Hypothalamus (tissue), 51 donors: ENCODE data around the gene ANKRD1.
A peak's percentile ranks its signal among the peaks of the same experiment; 100 is the strongest.

ENCODE experiments used
- DNase-seq, 51 donors: peaks; one replicate each; lab custom pipeline; 2025; lab: John Stamatoyannopoulos, UW

ANKRD1 gene

DNA sequence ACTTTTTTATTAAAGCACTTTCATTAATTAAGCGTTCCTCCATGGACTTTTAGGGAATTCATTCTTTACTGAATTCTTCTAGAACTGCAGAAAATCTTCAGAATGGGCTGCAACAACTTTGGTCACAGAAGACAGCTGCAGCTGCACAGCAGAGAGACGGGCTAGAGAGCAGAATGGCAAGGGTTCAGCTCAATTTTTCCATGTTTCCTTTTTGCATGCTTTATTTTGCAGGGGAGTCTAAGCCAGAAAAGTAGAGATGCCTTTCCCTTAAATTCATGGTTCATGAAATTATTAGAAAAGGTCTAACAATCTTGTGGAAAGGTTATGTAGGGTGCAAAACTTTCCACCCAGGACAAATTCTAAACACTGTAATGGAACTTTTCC, 15.4 kb upstream of the ANKRD1 start:
- no peak for DNase-seq

DNA sequence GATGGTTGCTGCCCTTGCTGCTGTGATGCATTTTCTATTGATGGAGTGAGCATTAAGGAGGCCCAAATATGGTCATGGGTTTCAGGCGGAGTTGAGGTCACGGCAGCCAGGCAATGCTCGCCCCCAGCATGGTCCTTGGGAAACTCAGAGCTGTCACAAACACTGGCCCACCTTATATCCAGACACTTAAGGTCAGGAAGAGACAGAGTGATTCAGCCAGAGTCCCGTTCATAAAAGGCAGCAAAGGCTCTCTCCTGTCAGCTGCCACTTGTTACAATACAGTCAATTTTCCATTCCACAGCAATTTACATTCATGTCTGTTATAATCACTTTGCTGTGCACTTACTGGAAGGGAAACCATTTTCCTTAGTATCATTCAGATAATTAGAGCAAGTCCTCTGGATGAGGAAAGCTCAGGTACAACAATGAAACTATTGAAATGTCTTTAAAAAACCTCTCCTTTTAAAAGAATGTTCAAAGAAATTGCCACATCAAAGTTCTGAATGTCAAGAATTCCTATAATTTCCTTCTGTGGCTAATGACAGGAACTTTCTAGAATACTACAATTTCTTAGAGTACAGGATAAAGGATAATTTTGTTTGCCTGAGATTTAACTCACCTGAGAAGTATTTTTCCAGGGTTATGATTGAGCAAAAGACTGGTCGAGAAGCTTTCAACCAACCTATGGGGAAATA, 14.8 kb upstream of the ANKRD1 start:
- no peak for DNase-seq

DNA sequence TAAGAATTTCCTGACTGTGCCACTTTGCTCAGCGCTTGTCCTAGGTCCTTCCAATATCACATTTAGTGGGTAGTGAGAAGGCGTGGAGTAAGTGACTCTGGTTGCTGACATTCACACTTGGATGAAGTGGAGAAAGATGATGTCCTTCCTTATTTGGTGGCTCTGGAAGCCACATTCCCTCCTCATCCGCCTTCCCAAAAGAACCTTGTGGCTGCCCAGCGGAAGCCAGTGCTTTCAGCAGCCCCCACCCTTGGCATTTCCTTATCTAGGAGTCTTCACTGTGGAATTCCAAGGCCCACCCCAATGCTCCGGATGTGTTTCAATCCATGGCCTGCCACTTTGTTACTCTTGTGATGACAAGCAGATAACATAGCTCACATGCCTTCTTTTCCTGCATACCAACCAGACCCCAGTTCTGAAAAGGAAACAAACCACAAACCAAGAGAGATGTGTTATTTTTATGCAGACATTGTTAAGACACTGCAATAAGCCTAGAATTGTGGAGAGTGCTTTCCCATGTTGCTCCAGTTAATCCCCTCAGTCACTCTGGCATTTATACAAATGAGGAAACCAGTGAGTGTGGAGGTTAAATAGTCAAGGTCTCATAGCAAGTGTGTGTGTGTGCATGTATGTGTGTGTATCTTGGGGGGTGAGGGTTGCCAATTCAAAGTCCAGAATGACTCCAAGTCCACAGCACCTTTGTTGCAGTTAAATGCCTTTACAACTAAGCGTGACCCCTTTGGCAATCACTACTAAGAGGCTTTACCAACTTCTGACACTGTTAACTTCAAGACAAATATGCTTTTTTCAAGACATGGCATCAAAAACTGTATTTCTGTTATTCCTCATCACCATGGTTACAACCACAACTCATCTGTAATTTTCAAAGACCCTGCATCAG, 10.3 kb upstream of the ANKRD1 start:
- DNase-seq, result no peak

DNA sequence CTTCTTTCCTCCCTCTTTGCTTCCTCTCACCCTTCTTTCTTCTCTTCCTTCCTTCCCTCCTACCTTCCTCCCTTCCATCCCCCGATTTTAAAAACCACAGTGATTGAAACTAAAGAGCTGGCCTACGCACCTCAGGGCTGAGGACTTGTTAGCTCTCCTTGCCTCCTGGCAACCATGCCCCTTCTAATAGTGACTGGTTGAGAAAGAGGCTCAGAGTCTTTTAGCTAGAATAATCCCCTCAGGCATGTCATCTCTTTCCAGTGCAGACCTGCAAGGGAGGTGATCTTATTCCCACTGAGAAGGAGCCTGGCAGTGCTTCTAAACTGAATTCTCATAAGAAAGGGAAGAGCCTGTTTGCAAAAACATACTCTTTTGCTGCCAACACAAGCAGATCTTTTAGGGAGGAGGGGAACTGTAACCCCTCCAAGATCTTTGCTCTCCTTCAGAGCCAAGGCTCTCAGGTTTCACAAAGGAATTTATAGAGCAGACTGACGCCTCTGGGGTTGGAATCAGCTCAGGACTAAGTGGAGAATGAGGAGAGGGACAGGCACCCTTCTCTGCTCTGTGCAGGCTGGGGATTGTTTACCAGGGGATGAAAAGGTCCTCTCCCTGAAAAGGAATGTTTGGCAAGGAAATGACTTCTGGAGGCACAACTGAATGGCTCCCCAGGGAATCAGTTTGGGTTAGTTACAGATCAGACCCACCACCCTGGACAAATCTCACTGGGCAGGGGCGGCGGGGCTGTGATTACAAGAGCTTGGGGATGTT, 9.4 kb upstream of the ANKRD1 start:
- DNase-seq, result peak in 2 of 51 donors; percentile 0 to 4

DNA sequence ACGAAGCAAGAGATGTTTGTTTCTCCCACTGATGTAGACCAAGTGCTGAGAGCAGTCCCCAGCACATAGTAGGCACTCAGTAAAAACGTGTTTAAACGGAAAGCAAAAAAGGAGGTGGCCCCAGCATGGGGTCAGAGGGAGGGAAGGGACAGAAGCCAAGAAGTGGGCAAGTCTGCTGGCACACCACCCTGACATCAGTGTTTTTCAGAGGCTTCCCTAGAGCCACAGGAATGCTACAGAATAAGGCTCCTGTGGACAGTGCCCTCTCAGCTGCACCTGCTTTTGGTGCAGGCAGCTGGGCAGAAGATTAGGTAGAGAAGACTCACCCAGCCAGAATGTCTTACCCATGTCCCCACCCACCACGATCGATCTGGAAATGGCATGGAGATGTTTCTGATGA, 8.3 kb upstream of the ANKRD1 start:
- DNase-seq, result no peak

DNA sequence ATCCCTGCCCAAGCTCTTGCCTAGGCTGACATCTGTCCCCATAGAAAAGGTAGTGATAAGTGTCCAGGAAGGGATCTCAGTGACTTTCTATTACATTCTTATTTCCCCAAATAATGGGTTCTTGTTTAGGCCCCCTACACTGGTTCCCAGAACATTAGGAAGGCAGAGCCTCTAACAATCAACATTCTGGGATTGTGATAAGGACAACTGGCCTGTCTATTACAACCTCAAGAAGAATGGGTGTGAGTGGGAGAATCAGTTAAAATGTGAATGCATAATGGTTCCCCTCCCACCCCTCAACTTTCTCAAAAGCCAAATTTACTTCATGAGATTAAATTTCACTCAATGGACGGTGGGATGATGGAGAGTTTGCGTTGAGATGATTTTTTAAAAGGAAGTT, 6.4 kb upstream of the ANKRD1 start:
- no peak for DNase-seq

DNA sequence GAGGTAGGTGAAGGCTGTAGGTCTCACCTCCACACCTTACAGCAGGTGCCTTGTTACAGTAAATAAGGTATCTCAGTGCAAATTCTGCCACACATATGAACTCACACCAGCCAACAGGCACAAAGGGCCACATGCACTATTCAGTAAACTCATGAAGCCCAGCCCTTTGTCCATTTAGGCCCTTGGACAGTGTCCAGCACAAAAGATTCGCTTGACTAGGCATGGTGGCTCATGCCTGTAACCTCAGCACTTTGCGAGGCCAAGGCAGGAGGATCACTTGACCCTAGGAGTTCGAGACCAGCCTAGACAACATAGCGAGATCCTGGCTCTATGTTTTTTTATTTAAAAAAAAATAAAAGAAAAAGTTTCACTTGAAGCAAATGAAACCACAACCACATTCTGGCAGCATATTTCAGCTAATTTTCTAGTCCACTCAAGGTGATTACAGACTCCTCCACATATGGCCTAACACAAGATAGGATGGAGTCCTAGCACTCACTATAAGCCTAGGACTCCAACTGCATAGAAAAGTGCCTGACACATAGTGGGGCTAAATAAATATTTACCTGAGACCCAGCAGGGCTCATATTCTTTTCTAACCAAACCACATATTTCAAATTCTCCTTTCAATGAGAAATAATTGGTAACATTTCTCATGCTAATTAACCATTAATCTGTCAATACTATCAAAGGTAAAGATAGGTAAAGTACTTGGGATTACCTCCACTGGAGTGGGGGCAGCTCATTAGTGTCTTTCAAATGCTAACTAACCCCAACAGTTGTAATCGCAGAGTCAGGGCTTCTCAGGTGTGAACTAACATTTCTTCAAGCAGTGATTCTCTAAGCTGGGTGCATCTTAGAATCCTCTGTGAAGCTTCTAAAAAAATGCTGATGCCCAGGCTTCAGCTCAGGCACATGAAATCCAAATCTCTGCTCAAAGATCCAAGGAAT, 4.5 kb upstream of the ANKRD1 start:
- no peak for DNase-seq

DNA sequence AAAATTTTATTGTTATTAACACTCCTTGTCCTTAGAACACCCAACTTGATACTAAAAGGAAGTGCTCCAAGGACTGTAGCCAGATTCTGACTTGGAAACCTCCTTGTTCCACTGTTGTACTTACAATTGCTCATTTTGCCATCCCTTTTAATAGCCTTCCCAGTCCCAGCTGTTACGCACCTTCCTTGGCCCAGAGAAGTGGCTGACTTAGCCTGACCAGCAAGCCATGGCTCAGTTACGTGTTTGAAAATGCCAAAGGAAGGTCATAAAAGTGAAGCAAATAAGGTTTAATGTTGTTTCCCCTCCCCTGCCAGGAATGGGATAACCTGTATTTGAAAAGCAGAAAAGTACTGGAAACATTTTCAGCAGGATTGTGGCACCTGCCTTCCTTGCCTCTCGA, 3.7 kb upstream of the ANKRD1 start:
- DNase-seq, result no peak

DNA sequence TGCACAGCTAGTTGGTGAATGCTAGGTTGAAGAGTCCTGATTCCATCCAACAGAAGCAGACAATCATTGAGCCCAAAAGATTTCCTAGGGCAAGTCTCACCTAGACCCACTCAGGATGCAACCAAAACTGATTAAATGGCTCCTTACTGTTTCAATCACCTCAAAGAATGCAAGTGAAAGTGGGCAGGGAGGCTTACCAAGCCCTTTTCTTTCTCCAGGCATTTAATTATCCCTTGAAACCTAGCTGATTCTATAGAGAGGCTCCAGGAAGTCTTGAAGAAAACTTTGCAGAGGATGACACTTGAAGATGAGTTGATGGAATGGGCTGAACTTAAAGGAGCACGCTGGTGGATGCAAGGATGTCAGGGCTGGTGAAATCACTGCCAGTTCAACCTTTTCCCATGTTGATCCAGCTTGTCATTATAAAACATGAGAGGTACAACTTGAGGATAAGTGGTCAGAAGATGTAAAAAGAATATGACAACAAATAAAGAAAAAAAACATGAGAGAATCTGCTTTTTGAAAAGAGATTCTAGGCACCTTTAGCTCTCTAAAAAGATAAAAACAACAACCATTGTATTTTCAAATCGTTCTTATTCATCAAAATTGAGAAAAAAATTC, 2.3 kb upstream of the ANKRD1 start:
- DNase-seq, result no peak

DNA sequence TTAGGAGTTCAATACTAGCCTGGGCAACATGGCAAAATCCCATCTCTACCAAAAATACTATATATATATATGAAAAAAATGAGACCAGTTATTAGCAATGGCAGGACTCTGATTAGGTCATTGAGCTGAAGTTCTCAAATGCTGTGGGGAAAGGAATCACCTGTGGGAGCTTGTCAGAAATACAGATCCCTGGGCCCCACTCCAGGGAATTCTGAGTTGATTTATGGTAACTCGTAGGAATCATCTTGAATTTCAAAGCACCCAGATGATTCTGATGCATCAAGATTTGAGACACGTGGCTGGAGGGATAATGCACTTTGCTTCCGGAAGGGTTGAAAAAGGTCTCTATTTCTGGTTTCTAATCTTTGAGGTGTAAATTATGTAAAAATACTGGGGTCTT, 1.0 kb upstream of the ANKRD1 start:
- no peak for DNase-seq

DNA sequence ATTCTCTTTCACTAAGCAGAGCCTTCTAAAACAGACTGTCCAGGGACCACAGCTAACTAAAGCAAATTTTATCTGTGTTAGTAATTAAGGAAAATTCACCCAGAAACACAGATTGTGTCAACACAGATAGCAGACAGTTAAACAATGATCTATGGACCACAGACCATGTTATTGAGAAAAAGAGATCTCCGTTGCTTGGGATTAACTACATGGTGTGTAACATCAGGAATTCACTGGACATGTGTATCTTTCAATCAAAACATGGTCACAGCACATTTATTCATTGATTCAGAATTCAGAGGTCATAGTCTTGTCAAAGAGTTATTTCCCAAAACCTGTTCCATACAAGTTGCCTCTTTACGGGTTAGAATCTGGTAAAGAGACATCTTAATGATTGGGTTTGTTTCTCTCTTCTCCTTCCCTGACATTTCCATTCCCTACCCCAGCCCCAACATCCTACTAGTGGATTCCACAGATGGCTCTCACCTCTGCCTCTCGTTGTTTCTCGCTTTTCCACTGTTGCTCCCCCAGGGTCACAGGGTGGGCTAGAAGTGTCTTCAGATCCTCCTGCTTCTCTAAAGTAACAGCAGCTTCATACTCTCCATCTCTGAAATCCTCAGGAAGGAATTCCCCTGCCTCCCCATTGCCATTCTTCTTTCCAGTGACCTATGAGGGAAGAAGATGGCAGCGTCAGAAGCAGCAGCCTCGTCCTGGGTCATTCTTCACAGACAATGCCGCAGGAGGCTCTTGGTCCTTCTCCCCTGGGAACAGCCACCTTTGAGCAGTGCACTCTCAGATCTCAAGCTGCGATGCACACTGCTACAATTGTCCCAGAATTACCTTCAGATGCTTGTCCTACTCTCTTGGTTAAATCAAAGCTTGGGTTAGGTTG, 958 bp downstream of the ANKRD1 start:
- DNase-seq, result no peak

DNA sequence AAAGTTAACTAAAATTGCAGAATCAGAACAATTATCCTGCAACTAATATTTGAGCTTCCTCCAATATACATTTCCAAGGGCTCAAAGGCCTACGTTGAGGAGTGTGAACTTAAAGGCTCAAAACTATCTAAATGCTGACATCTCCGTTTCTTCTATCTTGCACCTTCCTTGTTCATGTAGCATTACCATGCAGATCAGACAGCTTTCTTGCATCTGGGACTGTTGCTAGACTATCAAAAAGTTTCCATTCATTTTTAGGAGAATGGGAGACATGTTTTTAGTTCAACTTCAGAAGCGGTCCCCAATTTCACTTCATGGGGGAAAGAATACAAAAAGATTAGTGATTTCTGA, 2.9 kb downstream of the ANKRD1 start:
- no peak for DNase-seq

DNA sequence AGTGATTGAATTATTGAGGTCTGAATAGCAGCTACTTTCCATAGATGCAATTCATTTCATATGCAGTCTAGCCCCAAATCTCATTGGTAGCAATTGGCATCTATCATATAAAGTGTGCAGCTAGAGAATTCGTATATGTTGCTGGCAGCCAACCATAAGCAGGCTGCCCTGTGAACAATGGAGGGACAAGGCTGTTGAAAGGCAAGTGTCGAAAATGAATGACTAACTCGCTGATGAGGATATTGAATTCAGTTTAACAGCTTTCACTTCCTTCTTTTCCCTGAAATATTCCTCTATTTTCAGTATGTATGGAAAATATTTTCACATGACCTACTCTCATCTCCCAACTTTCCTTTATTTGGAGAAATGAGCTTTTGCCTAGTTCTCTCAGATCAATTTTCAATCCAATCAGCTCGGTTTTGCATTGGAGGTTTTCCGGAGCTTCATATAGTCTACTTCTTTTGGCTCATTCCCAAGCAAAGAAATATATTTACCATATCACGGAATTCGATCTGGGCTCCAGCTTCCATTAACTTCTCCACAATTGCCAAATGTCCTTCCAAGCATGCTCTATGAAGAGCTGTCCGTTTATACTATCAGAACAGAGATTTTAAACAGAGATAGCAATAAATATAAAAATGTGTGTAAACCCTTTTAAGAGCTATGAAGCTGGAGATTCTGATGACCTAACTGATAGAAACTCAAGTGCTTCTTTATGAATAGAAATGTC, 3.5 kb downstream of the ANKRD1 start:
- DNase-seq, result no peak

DNA sequence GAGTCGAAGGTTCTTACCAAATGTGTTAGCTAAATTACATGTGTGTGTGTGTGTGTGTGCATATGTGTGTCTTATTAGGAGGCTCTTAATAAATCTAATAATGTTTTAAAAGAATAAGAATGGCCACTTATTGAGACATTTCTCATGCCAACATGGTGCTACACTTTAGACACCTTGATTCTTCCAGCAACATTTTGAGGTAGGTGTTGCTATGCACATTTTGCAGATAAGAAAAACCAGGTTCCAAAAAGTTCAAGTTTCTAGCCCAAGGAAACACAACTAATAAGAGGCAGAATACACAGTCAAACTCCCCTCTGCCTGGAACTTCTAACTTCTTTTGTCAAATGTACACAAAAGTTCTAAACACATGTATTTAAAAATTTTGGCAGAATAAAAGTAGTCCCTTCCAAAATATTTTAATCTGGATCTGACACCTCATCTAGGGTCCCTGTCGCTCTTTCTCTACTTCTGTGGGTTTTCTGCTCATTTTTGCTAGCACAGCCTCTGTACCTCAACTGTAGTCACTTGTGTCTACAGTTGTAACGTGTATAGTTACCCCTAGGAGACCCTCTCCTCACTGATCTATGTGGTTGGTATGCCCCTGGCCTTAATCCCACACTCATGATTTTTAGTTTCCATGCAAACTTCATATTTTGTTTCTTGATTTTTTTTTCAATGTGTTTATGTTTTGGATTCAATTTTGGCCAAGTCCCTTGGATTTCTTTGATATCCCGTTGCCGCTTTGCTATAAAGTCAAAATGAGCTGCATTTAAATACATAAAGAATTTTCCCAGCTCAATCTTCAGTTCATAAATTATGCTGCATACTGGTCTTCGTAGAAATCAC, 4.3 kb downstream of the ANKRD1 start:
- no peak for DNase-seq

DNA sequence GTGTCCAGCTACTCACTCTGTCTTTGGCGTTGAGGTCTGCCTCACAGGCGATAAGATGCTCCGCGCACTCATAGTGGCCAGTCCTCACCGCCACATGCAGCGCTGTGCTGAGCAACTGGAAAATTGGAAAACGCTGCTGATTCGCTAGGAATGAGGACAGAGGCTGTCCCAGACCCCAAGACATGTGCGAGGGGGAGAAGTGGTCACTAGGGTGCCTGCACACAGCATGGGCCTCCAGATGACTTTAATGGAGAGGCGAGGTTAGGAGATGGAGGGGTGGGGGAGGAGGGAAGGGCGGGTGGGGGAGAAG, 5.2 kb downstream of the ANKRD1 start:
- no peak for DNase-seq

DNA sequence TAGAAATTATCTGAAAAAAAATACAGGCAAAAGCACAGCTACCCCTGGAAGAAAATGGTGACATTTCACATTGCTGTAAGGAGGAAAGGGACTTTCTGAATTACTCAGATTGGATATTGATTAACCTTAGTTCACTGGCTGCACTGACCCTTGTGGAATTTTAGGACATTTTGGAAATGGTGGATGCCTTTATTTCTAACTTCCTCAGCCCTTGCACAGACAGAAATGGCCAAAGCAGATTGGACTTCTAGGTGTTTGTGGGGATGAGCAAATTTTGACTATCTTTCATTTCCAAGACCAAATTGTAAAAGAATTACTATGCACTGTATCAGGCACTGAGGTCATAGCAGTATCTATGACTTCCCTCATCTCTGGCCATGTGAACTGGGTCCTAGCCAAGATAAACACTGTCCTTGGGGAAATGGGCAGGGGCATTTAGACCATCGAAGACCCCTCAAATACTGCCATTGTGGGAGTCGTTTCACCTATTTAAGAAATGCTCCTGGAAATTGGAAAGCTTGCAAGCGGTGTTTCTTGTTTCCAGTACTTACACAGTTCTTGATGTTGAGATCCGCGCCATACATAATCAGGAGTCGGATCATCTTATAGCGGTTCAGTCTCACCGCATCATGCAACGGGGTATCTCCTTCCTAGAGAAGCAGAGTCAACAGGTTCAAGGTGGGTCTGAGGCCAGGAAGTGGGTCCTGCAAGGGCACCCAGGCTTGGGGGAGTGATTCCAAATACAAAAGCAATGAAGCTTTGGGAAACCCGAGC, 5.7 kb downstream of the ANKRD1 start:
- no peak for DNase-seq
